ENCODE data around the gene MOGAT3.

MOGAT3 gene

GRCh38 chr7:101160910-101161309 is 39.9 kb downstream of the MOGAT3 start:
- no peak for DNase-seq (ENCODE audit: low read depth in 2 of 2)

GRCh38 chr7:101159696-101160674 is 40.9 kb downstream of the MOGAT3 start:
- DNase-seq (ENCODE audit: low read depth in 2 of 2) = no peak

- no peak for DNase-seq (ENCODE audit: low read depth in 2 of 2)
Measured at GRCh38 chr7:101156866-101157589, 43.8 kb downstream of the MOGAT3 start.

- no peak for DNase-seq (ENCODE audit: low read depth in 2 of 2)
Measured at GRCh38 chr7:101156277-101156676, 44.6 kb downstream of the MOGAT3 start.

GRCh38 chr7:101155303-101155702 is 45.5 kb downstream of the MOGAT3 start:
- DNase-seq (ENCODE audit: low read depth in 2 of 2) = no peak

- DNase-seq (ENCODE audit: low read depth in 2 of 2) = no peak
Measured at GRCh38 chr7:101154693-101155102, 46.1 kb downstream of the MOGAT3 start.

- DNase-seq (ENCODE audit: low read depth in 2 of 2) = peak; percentile 80 to 85
Measured at GRCh38 chr7:101153969-101154692, 46.7 kb downstream of the MOGAT3 start, which contains the start of gene AP1S1. Gene AP1S1 (plus strand): TSS chr7:101154476. CDS start chr7:101154515, 39 bp downstream.

GRCh38 chr7:101151908-101152651 is 48.8 kb downstream of the MOGAT3 start:
- no peak for DNase-seq (ENCODE audit: low read depth in 2 of 2)
